ENCODE measurements around the gene SSX7. TPM values are rescaled to one million over a fixed set of nuclear protein-coding genes. Genes with fewer than 3 reads are reported as not detected.

SSX7 gene
- total and polyA plus RNA-seq, 2 experiments from 2014 or later, result not detected

GRCh38 chrX:52598886-52599285 is 55.8 kb downstream of the SSX7 start:
- TF ChIP-seq JUNB (IDR thresholded peaks at IDR 0.05; ENCODE audit: unreplicated experiment), result no peak
- no peak for TF ChIP-seq ZNF462 (CRISPR knock-in tag; IDR thresholded peaks at IDR 0.05)
- H3K36me3 ChIP-seq (ENCODE audit: insufficient read depth), result no peaks in the 10 kb centered on the region
- H3F3A ChIP-seq (replicated peaks; ENCODE audit: low read depth), result no peaks in the 10 kb centered on the region
- no peak overlapping the region for H2AFZ ChIP-seq
- no peak overlapping the region for H3K4me3 ChIP-seq
- H3K4me1 Mint-ChIP-seq, result no peaks in the 10 kb centered on the region
- H3K9me2 ChIP-seq (ENCODE audit: insufficient read depth), result no peaks in the 10 kb centered on the region
- DNase-seq (ENCODE audit: low spot score) (no peak), ATAC-seq (no peak)
- no peak overlapping the region for H3K4me2 ChIP-seq
- no peaks in the 10 kb centered on the region for H3K27me3 ChIP-seq (ENCODE audit: insufficient read depth)
- peaks cover under 1% of the 10 kb centered on the region for H3K27me3 Mint-ChIP-seq (ENCODE audit: insufficient read depth, low read depth, poor library complexity)
- no peak overlapping the region for H3K27ac ChIP-seq (ENCODE audit: low read depth)
- no peaks in the 10 kb centered on the region for H3K9me3 Mint-ChIP-seq
- no peaks in the 10 kb centered on the region; the same call in 2 of the 3 replicates for H3K36me3 Mint-ChIP-seq (ENCODE audit: low read depth)
- no peaks in the 10 kb centered on the region for H3K4me1 ChIP-seq (ENCODE audit: insufficient read depth)
- H3K27ac Mint-ChIP-seq, result no peak overlapping the region
- no peaks in the 10 kb centered on the region for H3K79me2 ChIP-seq (replicated peaks; ENCODE audit: insufficient read depth)
- H3K4me3 Mint-ChIP-seq, result no peak overlapping the region
- no peaks in the 10 kb centered on the region for H4K20me1 ChIP-seq (replicated peaks; ENCODE audit: insufficient read depth)

- Mint-ChIP-seq H3K4me1 (no peaks in the 10 kb centered on the region), H3K27ac (no peak overlapping the region), H3K4me3 (no peak overlapping the region), H3K27me3 (ENCODE audit: insufficient read depth, low read depth, poor library complexity) (no peaks in the 10 kb centered on the region), H3K9me3 (no peaks in the 10 kb centered on the region), H3K36me3 (ENCODE audit: low read depth) (no peaks in the 10 kb centered on the region; the same call in 2 of the 3 replicates)
- DNase-seq (ENCODE audit: low spot score) (no peak), ATAC-seq (no peak)
- no peaks in the 10 kb centered on the region for H4K20me1 ChIP-seq (replicated peaks; ENCODE audit: insufficient read depth)
- no peaks in the 10 kb centered on the region for H3K79me2 ChIP-seq (replicated peaks; ENCODE audit: insufficient read depth)
- no peaks in the 10 kb centered on the region for H3K4me1 ChIP-seq (ENCODE audit: insufficient read depth)
- H3K9me2 ChIP-seq (ENCODE audit: insufficient read depth), result no peaks in the 10 kb centered on the region
- no peak overlapping the region for H3K27ac ChIP-seq (ENCODE audit: low read depth)
- H3K4me3 ChIP-seq, result no peak overlapping the region
- H3F3A ChIP-seq (replicated peaks; ENCODE audit: low read depth), result no peaks in the 10 kb centered on the region
- H2AFZ ChIP-seq, result no peak overlapping the region
- H3K4me2 ChIP-seq, result no peak overlapping the region
- H3K27me3 ChIP-seq (ENCODE audit: insufficient read depth), result no peaks in the 10 kb centered on the region
- no peaks in the 10 kb centered on the region for H3K36me3 ChIP-seq (ENCODE audit: insufficient read depth)
- no peak for TF ChIP-seq ZNF114 (CRISPR knock-in tag; IDR thresholded peaks at IDR 0.05)
- no peak for TF ChIP-seq JUNB (IDR thresholded peaks at IDR 0.05; ENCODE audit: unreplicated experiment)
- TF ChIP-seq EZH2phosphoT487 (IDR thresholded peaks at IDR 0.05; ENCODE audit: unreplicated experiment), result no peak
- no peak for TF ChIP-seq POLR2AphosphoS5 (IDR thresholded peaks at IDR 0.05; ENCODE audit: low read depth)
- no peak for TF ChIP-seq STAT1 (IDR thresholded peaks at IDR 0.05; ENCODE audit: unreplicated experiment)
- TF ChIP-seq ZNF462 (CRISPR knock-in tag; IDR thresholded peaks at IDR 0.05), result no peak
- TF ChIP-seq NANOG (IDR thresholded peaks at IDR 0.05; ENCODE audit: borderline replicate concordance), result no peak
Observed at GRCh38 chrX:52594658-52595057, 60.0 kb downstream of the SSX7 start.

Data from GM23338 (cell line).